Measurements from ENCODE around the gene ASIC3.

Gene ASIC3

DNA sequence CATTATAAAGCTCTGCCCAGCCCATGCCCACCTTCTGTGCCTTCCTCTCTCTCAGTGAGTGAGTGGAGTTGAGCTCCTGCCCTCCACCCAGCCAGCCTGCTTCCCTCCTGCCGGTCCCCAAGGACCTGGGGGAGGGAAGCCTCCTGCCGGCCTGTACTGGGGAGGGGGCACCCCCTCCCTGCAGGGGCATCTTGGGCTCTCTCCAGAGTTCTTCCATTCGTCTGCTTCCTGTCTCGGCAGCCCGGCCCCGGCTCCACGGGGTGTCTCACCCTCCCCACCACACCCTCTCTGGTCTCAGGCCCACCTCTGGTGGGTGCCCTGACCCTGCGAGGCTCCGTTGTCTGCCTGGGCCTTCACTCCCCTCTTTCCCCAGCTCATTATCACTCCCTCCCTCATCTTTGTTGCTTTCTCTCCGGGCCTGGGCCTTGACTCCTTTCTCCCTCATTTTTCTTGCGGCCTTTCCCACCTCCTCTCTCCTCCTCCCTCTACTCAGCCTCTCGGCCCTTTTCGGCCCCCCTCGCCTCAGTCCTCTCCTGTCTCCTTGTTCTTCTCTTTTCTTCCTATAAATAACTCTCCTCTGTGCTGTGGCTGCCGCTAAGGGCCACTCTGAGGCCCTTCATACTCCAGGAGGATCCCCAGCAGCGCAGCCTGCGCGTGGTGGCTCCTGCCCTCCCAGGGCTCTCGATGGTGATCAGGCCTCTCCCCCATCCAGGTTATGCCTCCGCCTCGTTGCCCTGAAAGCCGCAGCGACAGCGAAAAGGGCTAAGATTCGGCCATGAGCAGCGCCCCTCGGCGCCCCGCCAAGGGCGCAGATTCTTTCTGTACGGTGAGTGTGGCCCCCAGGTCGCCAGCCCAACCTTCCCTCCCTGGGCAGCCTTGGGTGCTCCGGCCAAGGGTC is 13.1 kb downstream of the ASIC3 start:
- Histone ChIP-seq H3K36me3 (ENCODE audit: control insufficient read depth, low read depth, low read length) (peaks cover 10% of the 10 kb centered on the region), H3K4me3 (ENCODE audit: low read length) (peak overlapping the region; percentile 78), H3K27me3 (ENCODE audit: control insufficient read depth, insufficient read depth, low read length) (peaks cover 31% of the 10 kb centered on the region), H3K4me1 (ENCODE audit: control insufficient read depth, low read depth, low read length) (peaks cover 31% of the 10 kb centered on the region), H3K27ac (ENCODE audit: low read length) (no peak overlapping the region), H3K9me3 (ENCODE audit: control insufficient read depth, low read depth, low read length) (no peaks in the 10 kb centered on the region), H3K9ac (ENCODE audit: low read length) (no peak overlapping the region)

DNA sequence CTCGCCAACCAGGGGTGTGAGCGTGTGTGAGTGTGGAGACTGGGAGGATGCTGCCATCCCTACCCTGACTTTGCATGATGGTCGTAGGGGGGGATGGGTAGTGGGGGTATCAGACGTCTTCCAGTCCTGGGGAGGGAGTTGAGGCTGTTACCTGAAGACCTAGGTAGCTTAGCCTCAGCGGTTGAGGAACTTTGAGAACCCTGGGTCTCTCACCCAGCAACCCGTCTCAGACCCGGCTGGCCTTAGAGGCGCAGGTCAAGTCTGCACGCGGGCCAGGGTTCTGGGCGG is 13.7 kb downstream of the ASIC3 start:
- Histone ChIP-seq H3K4me3 (ENCODE audit: low read length) (peak overlapping the region; percentile 37), H3K9ac (ENCODE audit: low read length) (no peak overlapping the region), H3K27me3 (ENCODE audit: control insufficient read depth, insufficient read depth, low read length) (peaks cover 25% of the 10 kb centered on the region), H3K9me3 (ENCODE audit: control insufficient read depth, low read depth, low read length) (no peaks in the 10 kb centered on the region), H3K36me3 (ENCODE audit: control insufficient read depth, low read depth, low read length) (peaks cover 10% of the 10 kb centered on the region), H3K4me1 (ENCODE audit: control insufficient read depth, low read depth, low read length) (peaks cover 28% of the 10 kb centered on the region), H3K27ac (ENCODE audit: low read length) (no peak overlapping the region)

DNA sequence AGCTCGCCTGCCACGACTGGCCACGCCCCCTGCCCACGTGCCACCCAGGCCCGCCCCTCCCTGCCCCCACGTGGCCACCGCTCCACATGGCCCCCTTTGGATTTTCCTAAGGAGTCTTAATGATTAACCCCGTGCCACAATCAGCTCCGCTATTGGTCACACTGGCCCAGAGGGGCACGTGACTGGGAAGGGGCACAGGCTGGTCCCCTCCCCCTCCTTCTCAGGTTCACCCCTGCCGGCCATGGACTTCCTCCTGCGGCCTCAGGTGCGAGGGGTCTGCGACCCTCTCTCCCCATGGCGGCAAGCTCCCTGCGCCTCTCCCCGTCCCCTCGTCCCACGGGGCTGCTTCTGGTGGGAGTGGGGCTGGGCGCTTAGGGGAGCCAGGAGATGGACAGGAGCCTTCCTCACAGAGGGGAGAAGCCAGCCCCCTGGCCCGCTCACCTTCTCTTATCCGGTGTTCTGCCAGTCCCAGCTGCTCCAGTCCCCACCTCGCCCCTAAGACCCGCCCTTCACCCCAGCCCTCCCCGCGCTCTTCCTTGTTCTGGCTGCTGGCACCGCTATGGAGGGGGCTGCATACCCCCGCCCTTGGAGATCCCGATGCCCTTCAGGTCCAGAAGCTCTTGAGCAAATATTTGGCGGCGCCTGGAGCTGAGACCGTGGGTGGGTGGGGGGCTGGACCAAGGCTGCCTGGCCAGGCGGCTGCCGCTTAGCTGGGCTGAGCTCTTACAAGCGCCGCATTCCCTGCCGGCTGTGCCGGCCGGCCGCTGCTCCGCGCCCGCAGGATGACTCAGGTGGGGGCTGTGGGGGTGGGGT is 14.3 kb downstream of the ASIC3 start:
- Histone ChIP-seq H3K27ac (ENCODE audit: low read length) (no peak overlapping the region), H3K4me3 (ENCODE audit: low read length) (peak overlapping the region; percentile 52), H3K9ac (ENCODE audit: low read length) (peak overlapping the region; percentile 19)

DNA sequence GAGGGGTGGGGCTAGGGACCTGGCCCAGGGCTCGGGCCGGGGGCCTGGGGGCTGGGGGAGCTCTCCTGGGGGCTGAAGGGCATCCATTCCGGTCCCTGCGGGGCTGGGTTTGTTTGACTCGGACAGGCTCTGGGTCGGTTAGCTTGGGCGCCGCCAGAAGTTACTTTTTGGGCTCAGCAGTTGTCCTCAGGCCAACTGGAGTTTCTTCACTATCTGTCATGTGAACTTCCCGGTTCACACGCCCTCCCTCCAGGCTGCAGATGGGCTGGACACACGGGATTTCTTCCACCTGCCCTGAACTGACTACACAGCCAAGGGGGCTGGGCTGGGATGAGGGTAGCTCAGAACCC is 14.9 kb downstream of the ASIC3 start:
- Histone ChIP-seq H3K4me1 (ENCODE audit: control insufficient read depth, low read depth, low read length) (peaks cover 25% of the 10 kb centered on the region), H3K4me3 (ENCODE audit: low read length) (peak overlapping the region; percentile 51), H3K36me3 (ENCODE audit: control insufficient read depth, low read depth, low read length) (peaks cover 19% of the 10 kb centered on the region), H3K9me3 (ENCODE audit: control insufficient read depth, low read depth, low read length) (no peaks in the 10 kb centered on the region), H3K27me3 (ENCODE audit: control insufficient read depth, insufficient read depth, low read length) (peaks cover 21% of the 10 kb centered on the region), H3K9ac (ENCODE audit: low read length) (no peak overlapping the region), H3K27ac (ENCODE audit: low read length) (no peak overlapping the region)

More for the DNA sequence above, 14.3 kb downstream of the ASIC3 start:
- Histone ChIP-seq H3K27me3 (ENCODE audit: control insufficient read depth, insufficient read depth, low read length) (peaks cover 21% of the 10 kb centered on the region), H3K9me3 (ENCODE audit: control insufficient read depth, low read depth, low read length) (no peaks in the 10 kb centered on the region), H3K4me1 (ENCODE audit: control insufficient read depth, low read depth, low read length) (peaks cover 25% of the 10 kb centered on the region), H3K36me3 (ENCODE audit: control insufficient read depth, low read depth, low read length) (peaks cover 14% of the 10 kb centered on the region)

DNA sequence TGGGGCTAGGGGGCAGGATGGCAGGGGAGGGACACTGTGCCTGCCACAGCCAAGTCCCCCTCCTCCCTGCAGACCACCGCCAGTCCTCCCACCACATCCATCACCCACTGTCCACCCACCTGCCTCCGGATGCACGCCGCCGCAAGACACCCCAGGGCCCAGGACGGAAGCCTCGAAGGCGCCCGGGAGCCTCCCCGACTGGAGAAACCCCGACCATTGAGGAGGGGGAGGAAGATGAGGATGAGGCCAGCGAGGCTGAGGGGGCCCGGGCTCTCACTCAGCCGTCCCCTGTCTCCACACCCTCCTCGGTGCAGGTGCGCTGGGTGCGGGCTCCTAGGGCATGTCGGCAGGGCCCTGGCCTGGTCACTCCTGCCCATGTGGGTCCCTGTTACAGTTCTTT is 16.1 kb downstream of the ASIC3 start:
- peaks cover 15% of the 10 kb centered on the region for H3K4me1 ChIP-seq (ENCODE audit: control insufficient read depth, low read depth, low read length)
- no peak overlapping the region for H3K27ac ChIP-seq (ENCODE audit: low read length)
- H3K9ac ChIP-seq (ENCODE audit: low read length): no peak overlapping the region
- H3K9me3 ChIP-seq (ENCODE audit: control insufficient read depth, low read depth, low read length): no peaks in the 10 kb centered on the region
- H3K4me3 ChIP-seq (ENCODE audit: low read length): no peak overlapping the region
- peaks cover 24% of the 10 kb centered on the region for H3K36me3 ChIP-seq (ENCODE audit: control insufficient read depth, low read depth, low read length)
- H3K27me3 ChIP-seq (ENCODE audit: control insufficient read depth, insufficient read depth, low read length): peaks cover 14% of the 10 kb centered on the region

DNA sequence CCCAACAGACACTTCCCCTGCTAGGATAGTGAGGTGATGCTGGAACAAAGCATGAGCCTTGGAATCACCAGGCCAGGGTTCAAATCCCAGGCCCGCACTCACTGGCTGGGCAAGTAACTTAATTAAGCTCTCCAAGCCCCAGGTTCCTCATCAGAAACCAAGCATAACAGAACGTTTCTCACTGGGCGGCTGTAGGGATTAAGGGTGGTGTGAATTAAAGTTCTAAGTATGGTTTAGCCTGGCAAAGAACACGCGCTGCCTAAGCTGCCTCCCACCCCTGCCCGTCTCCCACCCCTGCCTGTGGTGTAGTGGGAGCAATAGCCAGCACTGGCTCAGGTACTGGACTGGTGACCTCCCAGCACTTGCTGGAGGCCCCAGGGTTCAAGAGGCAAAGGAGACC is 16.7 kb downstream of the ASIC3 start:
- Histone ChIP-seq H3K4me3 (ENCODE audit: low read length) (no peak overlapping the region), H3K9ac (ENCODE audit: low read length) (no peak overlapping the region), H3K27ac (ENCODE audit: low read length) (no peak overlapping the region), H3K9me3 (ENCODE audit: control insufficient read depth, low read depth, low read length) (no peaks in the 10 kb centered on the region), H3K36me3 (ENCODE audit: control insufficient read depth, low read depth, low read length) (peaks cover 29% of the 10 kb centered on the region), H3K4me1 (ENCODE audit: control insufficient read depth, low read depth, low read length) (peaks cover 15% of the 10 kb centered on the region), H3K27me3 (ENCODE audit: control insufficient read depth, insufficient read depth, low read length) (peaks cover 14% of the 10 kb centered on the region)

DNA sequence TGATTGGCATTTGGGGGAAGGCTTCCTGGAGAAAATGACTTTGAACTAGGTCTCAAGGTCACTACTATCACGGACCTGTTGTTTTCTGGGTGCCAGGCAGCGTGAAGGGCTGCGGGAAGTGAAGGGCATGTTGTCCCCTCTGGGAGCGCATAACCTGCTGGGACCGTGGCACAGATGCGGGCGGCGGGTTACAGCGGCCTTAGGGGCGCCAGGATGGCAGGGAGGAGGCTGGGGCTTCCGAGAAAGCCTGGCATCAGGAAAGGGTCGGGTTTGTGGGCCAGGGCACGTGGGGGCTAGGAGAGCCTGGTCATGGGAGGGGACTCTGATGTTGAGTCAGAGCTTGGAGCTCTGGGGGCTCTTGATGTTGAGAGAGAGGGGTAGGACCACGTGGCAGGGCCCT is 17.2 kb downstream of the ASIC3 start:
- H3K4me3 ChIP-seq (ENCODE audit: low read length): no peak overlapping the region
- peaks cover 15% of the 10 kb centered on the region for H3K4me1 ChIP-seq (ENCODE audit: control insufficient read depth, low read depth, low read length)
- peaks cover 11% of the 10 kb centered on the region for H3K27me3 ChIP-seq (ENCODE audit: control insufficient read depth, insufficient read depth, low read length)
- H3K9ac ChIP-seq (ENCODE audit: low read length): no peak overlapping the region
- no peaks in the 10 kb centered on the region for H3K9me3 ChIP-seq (ENCODE audit: control insufficient read depth, low read depth, low read length)
- peaks cover 33% of the 10 kb centered on the region for H3K36me3 ChIP-seq (ENCODE audit: control insufficient read depth, low read depth, low read length)
- H3K27ac ChIP-seq (ENCODE audit: low read length): no peak overlapping the region

DNA sequence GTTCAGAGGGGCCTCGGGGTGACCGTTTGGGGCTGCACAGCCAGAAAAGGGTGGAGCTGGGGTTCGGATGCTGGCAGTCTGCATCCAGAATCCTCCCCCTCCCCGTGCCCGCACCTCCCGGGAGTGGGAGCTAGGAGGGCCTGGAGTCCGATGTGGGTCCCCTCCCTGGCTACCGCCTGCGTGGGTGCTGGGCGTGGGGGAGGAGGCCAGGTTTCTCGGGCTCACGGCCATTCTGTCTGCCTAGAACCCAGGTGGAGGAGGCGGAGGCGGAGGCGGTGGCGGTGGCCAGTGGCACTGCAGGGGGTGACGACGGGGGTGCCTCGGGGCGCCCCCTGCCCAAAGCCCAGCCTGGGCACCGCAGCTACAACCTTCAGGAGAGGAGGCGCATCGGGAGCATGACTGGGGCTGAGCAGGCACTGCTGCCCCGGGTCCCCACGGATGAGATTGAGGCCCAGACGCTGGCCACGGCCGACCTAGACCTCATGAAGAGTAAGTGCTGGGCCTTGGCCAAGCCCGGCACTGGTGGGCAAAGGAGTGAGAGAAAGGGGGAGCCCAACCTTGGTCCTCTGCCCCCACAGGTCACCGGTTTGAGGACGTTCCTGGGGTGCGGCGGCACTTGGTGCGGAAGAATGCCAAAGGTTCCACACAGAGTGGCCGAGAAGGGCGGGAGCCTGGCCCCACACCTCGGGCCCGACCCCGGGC is 18.1 kb downstream of the ASIC3 start:
- no peak overlapping the region for H3K9ac ChIP-seq (ENCODE audit: low read length)
- H3K4me1 ChIP-seq (ENCODE audit: control insufficient read depth, low read depth, low read length): peaks cover 7% of the 10 kb centered on the region
- peaks cover 2% of the 10 kb centered on the region for H3K27me3 ChIP-seq (ENCODE audit: control insufficient read depth, insufficient read depth, low read length)
- no peak overlapping the region for H3K27ac ChIP-seq (ENCODE audit: low read length)
- H3K9me3 ChIP-seq (ENCODE audit: control insufficient read depth, low read depth, low read length): no peaks in the 10 kb centered on the region
- H3K4me3 ChIP-seq (ENCODE audit: low read length): no peak overlapping the region
- peaks cover 41% of the 10 kb centered on the region for H3K36me3 ChIP-seq (ENCODE audit: control insufficient read depth, low read depth, low read length)

DNA sequence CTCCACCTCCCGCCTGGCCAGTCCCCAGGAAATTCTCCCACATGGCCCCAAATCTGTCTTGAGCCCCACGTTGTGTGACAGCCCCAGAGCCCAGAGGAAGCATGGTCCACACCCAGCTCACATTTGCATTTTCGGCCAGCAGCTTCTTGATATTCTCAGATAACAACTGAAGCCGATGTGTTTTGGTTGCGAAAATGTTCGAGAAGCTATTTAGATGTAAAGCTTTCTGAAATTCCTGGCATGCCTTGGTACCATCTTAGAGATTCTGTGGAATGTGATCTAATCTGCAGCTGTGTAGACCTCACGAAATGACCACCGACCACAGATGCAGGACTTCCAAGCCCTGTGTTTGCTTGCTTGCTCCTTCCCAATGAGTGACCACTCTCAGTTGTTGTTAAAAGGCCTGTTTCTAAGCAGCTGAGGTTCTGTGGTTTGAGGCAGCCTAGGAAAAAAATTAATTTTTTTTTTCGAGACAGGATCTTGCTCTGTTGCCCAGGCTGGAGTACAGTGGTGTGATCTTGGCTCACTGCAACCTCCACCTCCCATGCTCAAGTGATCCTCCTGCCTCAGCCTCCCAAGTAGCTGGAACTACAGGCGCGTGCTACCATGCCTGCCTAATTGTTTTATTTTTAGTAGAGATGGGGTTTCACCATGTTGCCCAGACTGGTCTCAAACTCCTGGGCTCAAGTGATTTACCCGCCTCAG is 19.9 kb downstream of the ASIC3 start:
- no peak overlapping the region for H3K27ac ChIP-seq (ENCODE audit: low read length)
- no peak overlapping the region for H3K9ac ChIP-seq (ENCODE audit: low read length)
- H3K27me3 ChIP-seq (ENCODE audit: control insufficient read depth, insufficient read depth, low read length): no peaks in the 10 kb centered on the region
- peaks cover 48% of the 10 kb centered on the region for H3K36me3 ChIP-seq (ENCODE audit: control insufficient read depth, low read depth, low read length)
- H3K4me3 ChIP-seq (ENCODE audit: low read length): no peak overlapping the region
- no peaks in the 10 kb centered on the region for H3K9me3 ChIP-seq (ENCODE audit: control insufficient read depth, low read depth, low read length)
- no peaks in the 10 kb centered on the region for H3K4me1 ChIP-seq (ENCODE audit: control insufficient read depth, low read depth, low read length)

DNA sequence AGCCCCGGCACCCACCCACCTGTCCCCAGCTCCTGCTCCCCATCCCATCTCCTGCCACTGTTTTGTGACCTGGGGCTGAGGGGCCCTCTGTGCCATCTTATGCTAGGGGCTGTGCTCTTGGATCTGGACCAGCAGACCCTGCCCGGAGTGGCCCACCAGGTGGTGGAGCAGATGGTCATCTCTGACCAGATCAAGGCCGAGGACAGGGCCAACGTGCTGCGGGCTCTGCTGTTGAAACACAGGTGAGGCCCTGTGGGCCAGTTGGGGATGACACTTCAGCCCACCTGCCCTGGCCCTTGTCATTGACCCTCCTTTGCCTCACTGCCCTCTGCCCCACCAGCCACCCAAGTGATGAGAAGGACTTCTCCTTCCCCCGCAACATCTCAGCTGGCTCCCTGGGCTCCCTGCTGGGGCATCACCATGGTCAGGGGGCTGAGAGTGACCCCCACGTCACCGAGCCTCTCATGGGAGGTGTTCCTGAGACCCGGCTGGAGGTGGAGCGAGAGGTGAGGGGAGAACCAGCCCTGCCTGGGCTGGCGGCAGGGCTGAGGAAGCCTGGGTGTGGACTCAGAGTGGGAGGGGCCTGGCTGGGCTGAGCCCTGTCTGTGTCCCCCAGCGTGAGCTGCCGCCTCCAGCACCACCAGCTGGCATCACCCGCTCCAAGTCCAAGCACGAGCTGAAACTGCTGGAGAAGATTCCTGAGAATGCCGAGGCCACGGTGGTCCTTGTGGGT is 21.7 kb downstream of the ASIC3 start:
- H3K27me3 ChIP-seq (ENCODE audit: control insufficient read depth, insufficient read depth, low read length): no peaks in the 10 kb centered on the region
- H3K9ac ChIP-seq (ENCODE audit: low read length): no peak overlapping the region
- peaks cover 57% of the 10 kb centered on the region for H3K36me3 ChIP-seq (ENCODE audit: control insufficient read depth, low read depth, low read length)

More for the DNA sequence above, 21.7 kb downstream of the ASIC3 start:
- H3K4me1 ChIP-seq (ENCODE audit: control insufficient read depth, low read depth, low read length): no peaks in the 10 kb centered on the region
- no peak overlapping the region for H3K4me3 ChIP-seq (ENCODE audit: low read length)
- H3K27ac ChIP-seq (ENCODE audit: low read length): no peak overlapping the region
- H3K9me3 ChIP-seq (ENCODE audit: control insufficient read depth, low read depth, low read length): no peaks in the 10 kb centered on the region
